Measurements from ENCODE around the gene SMURF2.
"Not testable (repeated sequence)": the region's sequence is repeated elsewhere in the genome, so short reads cannot be mapped to it uniquely, and the experiment has no call there.

The SMURF2 gene

DNA sequence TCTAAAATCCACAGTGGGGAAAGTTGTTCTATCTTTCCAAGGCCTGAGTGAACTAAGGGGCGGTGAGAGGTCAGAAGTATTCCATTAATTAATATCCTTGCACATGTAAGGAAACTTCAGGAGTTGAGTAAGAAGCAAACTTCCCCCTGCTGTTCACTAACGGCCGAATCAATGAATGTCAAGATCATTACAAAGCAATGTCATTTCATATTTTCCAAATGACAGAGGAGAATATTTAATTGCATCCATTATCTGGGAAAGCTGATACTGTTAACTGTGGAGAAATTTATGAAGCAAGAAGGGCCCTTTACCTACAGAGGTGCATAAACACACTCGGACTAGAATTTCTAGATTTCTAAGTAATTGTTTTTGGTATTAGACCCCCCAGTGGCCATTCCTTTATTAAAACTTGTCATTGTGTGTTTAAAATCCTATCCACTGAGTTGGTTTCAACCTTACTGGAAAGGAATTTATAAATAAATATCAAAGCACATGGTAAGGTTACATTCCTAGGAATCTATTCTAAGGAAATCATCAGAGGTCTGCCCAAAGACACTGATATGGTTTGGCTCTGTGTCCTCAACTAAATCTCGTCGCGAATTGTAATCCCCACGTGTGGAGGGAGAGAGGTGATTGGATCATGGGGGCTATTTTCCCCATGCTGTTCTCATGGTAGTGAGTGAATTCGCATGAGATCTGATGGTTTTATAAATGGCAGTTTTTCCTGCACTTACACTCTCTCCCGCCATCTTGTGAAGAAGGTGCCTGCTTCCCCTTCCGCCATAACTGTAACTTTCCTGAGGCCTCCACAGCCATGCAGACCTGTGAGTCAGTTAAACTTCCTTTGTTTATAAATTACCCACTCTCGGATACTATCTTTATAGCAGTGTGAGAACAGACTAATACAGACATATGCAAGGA is 20.4 kb upstream of the SMURF2 start:
- no peak overlapping the region for H3K4me3 ChIP-seq (replicated peaks; ENCODE audit: low read depth, low read length)
- no peak for DNase-seq (ENCODE audit: extremely low read depth, insufficient read length)
- H3K27me3 ChIP-seq (replicated peaks; ENCODE audit: control insufficient read depth, insufficient read depth, low read length) = no peaks in the 10 kb centered on the region
- no peaks in the 10 kb centered on the region for H3K36me3 ChIP-seq (ENCODE audit: control insufficient read depth, insufficient read depth, low read length)
- TF ChIP-seq, protein P1, sequence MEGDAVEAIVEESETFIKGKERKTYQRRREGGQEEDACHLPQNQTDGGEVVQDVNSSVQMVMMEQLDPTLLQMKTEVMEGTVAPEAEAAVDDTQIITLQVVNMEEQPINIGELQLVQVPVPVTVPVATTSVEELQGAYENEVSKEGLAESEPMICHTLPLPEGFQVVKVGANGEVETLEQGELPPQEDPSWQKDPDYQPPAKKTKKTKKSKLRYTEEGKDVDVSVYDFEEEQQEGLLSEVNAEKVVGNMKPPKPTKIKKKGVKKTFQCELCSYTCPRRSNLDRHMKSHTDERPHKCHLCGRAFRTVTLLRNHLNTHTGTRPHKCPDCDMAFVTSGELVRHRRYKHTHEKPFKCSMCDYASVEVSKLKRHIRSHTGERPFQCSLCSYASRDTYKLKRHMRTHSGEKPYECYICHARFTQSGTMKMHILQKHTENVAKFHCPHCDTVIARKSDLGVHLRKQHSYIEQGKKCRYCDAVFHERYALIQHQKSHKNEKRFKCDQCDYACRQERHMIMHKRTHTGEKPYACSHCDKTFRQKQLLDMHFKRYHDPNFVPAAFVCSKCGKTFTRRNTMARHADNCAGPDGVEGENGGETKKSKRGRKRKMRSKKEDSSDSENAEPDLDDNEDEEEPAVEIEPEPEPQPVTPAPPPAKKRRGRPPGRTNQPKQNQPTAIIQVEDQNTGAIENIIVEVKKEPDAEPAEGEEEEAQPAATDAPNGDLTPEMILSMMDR (IDR thresholded peaks at IDR 0.05; ENCODE audit: insufficient read depth, low read length, poor library complexity, severe bottlenecking) = no peak

- Histone ChIP-seq H3K27me3 (replicated peaks; ENCODE audit: control insufficient read depth, insufficient read depth, low read length) (no peaks in the 10 kb centered on the region), H3K36me3 (ENCODE audit: control insufficient read depth, insufficient read depth, low read length) (no peaks in the 10 kb centered on the region), H3K4me3 (replicated peaks; ENCODE audit: low read depth, low read length) (no peak overlapping the region)
- TF ChIP-seq, protein P1 (IDR thresholded peaks at IDR 0.05; ENCODE audit: insufficient read depth, low read length, poor library complexity, severe bottlenecking) = no peak
- DNase-seq (ENCODE audit: extremely low read depth, insufficient read length) = no peak
These were observed 17.7 kb upstream of the SMURF2 start for GRCh38 chr17:64679710-64680216.

DNA sequence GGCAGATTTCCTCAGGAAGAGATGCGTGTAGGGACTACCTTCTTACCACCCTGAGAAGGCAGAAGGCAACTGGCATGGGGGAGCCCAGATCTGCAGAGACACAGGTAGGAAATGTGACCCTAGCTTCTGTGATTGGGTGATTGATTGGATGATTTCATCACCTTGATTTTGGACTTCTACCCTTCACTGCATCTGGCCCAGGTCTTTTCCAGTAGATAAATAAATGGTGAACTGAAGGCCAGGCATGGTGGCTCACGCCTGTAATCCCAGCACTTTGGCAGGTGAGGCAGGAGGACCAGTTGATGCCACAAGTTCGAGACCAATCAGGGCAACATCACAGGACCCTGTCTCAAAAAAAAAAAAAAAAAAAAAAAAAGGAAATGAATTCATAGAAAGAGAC is 14.7 kb upstream of the SMURF2 start:
- no peaks in the 10 kb centered on the region for H3K27me3 ChIP-seq (replicated peaks; ENCODE audit: control insufficient read depth, insufficient read depth, low read length)
- no peak overlapping the region for H3K4me3 ChIP-seq (replicated peaks; ENCODE audit: low read depth, low read length)
- H3K36me3 ChIP-seq (ENCODE audit: control insufficient read depth, insufficient read depth, low read length) = no peaks in the 10 kb centered on the region
- TF ChIP-seq, protein P1 (IDR thresholded peaks at IDR 0.05; ENCODE audit: insufficient read depth, low read length, poor library complexity, severe bottlenecking) = no peak
- DNase-seq (ENCODE audit: extremely low read depth, insufficient read length) = no peak

DNA sequence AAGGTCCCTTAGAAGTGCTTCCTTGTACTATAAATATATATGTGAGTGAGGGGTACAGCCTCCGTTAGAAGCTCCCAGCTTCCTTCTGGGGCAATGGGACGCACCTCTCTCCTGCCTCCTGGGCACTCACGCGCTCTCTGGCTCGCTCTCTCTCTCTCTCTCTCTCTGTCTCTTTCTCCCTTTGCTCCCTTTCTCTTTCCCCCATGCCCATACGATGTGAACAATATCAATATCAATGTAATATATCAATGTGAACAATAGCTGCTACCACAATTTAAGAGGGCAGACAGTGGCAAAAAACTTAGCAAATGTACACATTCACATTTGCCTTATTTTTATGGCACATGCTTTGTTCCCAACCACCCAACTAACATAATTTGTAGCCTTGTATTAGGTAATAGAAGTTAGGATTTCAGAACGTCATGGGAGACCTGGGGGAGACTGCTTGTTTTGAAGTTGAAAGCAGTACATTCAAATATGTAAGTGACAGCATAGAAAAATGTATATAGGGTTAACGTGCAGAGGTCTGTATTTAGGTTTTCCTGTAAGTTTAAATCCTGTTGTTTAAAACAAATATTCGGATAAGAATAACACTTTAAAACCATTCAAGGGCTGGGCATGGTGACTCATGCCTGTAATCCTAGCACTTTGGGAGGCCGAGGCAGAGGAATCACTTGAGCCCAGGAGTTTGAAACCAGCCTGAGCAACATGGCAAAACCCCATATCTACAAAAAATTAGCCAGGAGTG is 8.9 kb upstream of the SMURF2 start:
- not testable (repeated sequence) for DNase-seq (ENCODE audit: extremely low read depth, insufficient read length); H3K36me3 ChIP-seq (ENCODE audit: control insufficient read depth, insufficient read depth, low read length); H3K4me3 ChIP-seq (replicated peaks; ENCODE audit: low read depth, low read length)

GRCh38 chr17:64667807-64668721 is 6.0 kb upstream of the SMURF2 start:
- DNase-seq (ENCODE audit: extremely low read depth, insufficient read length); H3K4me3 ChIP-seq (replicated peaks; ENCODE audit: low read depth, low read length); H3K36me3 ChIP-seq (ENCODE audit: control insufficient read depth, insufficient read depth, low read length); H3K27me3 ChIP-seq (replicated peaks; ENCODE audit: control insufficient read depth, insufficient read depth, low read length): not testable (repeated sequence)

More for the DNA sequence above, 8.9 kb upstream of the SMURF2 start:
- H3K27me3 ChIP-seq (replicated peaks; ENCODE audit: control insufficient read depth, insufficient read depth, low read length) = not testable (repeated sequence)

DNA sequence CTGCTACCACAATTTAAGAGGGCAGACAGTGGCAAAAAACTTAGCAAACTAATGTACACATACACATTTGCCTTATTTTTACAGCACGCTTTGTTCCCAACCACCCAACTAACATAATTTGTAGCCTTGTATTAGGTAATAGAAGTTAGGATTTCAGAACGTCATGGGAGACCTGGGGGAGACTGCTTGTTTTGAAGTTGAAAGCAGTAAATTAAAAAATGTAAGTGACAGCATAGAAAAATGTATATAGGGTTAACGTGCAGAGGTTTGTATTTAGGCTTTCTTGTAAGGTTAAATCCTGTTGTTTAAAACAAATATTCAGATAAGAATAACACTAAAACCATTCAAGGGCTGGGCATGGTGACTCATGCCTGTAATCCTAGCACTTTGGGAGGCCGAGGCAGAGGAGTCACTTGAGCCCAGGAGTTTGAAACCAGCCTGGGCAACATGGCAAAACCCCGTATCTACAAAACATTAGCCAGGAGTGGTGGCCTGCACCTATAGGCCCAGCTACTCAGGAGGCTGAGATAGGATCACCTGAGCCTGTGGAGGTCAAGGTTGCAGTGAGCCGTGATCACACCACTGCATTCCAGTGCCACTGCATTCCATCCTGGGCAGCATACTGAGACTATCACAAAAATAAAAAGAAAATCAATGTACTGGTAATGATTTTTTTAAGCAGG is 2.3 kb upstream of the SMURF2 start:
- H3K4me3 ChIP-seq (replicated peaks; ENCODE audit: low read depth, low read length); DNase-seq (ENCODE audit: extremely low read depth, insufficient read length): not testable (repeated sequence)

GRCh38 chr17:64663836-64664235 is 1.7 kb upstream of the SMURF2 start:
- DNase-seq (ENCODE audit: extremely low read depth, insufficient read length); H3K27me3 ChIP-seq (replicated peaks; ENCODE audit: control insufficient read depth, insufficient read depth, low read length); H3K36me3 ChIP-seq (ENCODE audit: control insufficient read depth, insufficient read depth, low read length); H3K4me3 ChIP-seq (replicated peaks; ENCODE audit: low read depth, low read length): not testable (repeated sequence)

More for the DNA sequence above, 2.3 kb upstream of the SMURF2 start:
- H3K36me3 ChIP-seq (ENCODE audit: control insufficient read depth, insufficient read depth, low read length); H3K27me3 ChIP-seq (replicated peaks; ENCODE audit: control insufficient read depth, insufficient read depth, low read length): not testable (repeated sequence)
